ENCODE data around the gene ZNF546.
"Not testable (repeated sequence)": the region's sequence is repeated elsewhere in the genome, so short reads cannot be mapped to it uniquely, and the experiment has no call there.

ZNF546 gene

DNA sequence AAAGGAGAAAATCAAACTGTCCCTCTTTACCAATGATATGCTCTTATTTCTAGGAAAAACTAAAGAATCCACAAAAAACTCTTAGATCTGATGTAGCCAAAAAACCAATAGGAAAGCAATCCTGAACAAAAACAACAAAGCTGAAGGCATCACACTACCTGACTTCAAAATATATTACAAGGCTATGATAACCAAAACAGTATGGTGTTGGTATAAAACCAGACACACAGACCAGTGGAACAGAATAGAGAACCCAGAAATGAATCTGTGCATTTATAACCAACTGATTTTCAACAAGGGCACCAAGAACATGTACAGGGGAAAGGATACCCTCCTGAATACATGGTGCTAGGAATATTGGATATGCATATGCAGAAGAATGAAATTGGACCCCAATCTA is 9.7 kb upstream of the ZNF546 start:
- no peak for FAIRE-seq

DNA sequence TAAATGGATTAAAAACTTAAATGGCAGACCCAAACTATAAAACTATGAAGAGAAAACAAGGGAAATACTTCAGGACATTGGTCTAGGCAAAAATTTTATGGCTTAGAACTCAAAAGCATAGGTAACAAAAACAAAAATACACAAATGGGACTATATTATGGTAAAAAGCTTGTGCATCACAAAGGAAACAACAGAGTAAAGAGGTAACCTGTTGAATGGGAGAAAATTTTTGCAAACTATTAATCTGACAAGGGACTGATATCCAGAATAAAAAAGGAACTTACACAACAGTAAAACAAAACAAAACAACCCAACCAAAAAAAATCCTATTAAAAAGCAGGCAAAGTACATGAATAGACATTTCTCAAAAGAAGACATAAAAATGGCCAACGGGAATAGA is 9.3 kb upstream of the ZNF546 start:
- FAIRE-seq = no peak

DNA sequence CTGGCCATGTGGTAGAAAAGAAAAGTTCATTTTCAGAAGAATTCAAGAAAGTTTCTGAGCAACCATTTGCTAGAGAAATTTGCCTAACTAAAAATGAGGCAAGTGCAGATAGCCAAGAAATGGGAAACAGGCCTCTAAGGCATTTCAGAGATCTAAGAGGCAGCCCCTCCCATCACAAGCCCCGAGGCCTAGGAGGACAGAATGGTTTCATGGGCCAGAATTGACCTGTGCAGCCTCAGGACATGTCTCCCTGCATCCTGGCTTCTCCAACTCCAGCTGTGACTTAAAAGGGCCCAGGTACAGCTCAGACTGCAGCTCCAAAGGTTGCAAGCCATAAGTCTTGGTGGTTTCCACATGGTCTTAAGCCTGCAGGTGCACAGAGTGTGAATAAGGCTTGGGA is 3.3 kb upstream of the ZNF546 start:
- FAIRE-seq = no peak

DNA sequence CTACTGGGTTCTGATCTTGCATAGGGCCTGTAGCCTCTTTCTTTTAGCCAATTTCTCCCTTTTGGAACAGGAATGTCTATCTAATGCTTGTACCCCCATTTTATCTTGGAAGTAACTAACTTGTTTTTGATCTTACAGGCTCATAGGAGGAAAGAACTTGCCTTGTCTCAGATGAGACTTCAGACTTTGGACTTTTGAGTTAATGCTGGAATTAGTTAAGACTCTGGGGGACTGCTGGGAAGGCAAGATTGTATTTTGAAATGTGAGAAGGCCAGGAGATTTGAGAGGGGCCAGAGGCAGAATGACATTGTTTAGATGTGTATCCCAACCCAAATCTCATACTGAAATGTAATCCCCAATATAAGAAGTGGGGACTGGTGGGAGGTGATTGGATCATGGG is 2.5 kb upstream of the ZNF546 start:
- no peak for FAIRE-seq

DNA sequence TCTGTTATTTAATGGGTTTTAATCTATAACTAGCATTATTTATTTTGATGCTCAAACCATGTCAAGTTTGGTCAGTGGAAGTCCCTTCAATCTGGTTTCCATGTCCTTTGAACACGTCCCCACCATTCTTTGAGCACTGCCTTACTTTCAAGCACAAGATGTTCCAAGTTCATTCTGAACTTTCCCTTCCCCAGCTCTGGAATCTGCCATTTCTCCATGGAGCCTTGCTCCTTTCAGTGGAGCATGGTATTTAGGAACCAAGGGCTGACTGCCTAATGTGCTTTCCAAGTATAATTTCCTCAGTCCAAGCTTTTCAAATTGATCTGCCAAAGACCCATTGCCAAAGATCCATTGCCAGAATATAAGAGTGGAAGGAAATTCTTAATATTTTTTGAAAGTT is 1.1 kb upstream of the ZNF546 start:
- FAIRE-seq = no peak

DNA sequence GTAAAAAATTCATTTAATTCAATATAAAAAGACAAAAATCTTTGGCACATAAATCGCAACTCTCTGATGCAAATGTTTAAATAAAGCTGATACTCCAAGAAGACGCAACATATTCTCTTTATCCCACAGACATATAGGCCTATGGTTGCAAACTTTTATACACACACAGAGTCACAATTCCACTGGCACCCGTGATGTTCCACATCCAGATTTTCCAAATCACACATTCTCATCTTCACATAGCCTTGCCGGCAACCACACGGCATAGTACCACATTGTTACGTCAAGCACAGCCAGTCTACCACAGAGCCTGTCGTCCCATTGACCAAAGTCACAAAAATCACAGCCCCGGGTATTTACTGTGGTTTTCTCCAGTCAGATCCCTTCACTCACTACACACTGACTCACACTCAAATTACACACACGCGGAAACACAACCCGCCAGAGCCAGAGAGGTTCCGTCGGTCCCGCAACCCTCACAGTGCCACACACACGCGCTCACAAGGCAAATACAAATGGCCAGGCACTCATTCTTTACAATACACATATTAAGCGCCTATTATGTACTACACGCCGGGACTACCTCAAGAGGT is 546 bp upstream of the ZNF546 start:
- FAIRE-seq = no peak

DNA sequence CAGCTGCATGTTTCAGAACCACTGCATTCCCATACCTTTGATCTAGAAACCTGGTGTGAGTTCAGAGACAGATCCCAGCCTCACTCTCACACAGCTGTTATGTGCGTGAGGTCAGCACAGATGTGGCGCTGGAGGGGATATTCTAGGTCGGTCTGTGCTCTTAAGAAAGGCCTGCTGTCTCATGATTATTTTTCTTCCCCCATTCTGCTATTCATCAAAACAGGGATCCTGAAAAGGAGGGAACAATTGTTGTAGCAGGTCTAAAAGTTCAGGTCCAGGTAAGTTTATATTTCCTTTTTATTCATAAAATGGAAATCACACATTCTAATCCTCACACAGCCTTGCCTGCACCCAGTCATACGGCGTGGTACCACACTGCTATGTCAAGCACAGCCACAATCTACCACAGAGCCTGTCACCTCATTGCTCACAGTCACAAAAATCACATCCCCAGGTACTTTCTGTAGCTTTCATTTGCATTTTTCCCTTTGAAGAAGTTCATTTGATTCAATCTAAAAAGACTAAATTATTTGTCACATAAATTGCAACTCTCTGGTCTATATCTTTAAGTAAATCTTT is 867 bp downstream of the ZNF546 start:
- FAIRE-seq = no peak

DNA sequence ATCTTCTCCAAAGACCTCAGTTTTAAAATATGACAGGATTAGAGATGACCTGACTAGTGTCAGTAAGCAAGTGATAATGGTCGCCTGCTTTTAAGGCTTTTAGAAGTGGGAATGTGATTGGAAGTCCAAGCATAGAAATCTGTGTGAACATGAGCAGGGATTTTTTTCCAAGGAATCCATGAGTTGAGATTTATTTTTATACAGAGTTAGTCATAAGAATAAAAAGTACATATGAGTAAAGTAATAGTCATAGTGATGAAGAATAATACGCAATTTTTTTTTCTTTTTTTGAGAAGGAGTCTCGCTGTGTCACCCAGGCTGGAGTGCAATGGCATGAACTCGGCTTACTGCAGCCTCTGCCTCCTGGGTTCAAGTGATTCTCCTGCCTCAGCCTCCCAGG is 1.6 kb downstream of the ZNF546 start:
- FAIRE-seq = no peak

DNA sequence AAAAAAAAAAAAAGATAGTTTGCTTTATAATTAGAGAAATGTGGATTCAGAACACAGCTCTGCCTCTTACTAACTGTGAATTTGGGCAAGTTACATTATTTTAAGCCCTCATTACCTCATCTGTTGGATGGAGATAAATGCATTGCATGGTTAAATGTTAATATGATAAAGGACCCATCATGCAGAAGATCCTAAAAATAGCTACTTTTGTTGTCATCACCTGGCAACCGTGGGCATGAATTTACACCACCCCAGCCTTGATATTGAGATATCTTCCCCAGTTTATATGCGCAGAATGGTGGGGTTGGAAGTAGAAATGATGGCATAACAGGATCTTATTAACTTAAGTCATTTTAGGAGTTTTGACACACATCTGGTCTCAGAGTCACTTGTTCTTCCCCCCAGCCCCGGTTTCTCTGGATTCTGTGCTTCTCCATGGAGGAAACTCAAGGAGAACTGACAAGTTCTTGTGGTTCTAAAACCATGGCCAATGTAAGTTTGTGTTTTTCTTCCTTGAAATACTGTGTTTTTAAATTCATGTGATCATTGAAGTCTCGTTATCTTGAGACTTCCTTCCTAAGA is 8.9 kb downstream of the ZNF546 start:
- FAIRE-seq = no peak

DNA sequence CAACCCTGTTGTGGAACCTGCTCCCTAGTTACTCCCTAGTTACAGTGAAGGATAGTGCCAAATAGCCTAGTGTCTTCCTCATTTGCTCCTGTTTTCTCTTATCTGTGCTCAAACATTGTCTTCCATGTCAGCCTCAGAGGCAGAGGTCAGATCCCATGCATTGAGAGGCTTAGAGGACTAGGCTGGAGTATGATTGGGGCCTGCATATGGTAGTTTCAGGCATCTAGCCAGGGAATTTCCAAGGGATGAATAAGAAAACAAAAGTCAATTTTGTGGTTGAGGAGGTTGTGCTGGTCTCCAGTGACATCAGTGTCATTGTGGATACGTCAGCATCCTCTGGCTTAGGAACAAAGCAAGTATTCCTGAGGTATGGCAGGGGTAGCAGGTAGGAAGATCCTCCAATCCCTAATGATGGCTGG is 9.4 kb downstream of the ZNF546 start:
- FAIRE-seq = no peak

DNA sequence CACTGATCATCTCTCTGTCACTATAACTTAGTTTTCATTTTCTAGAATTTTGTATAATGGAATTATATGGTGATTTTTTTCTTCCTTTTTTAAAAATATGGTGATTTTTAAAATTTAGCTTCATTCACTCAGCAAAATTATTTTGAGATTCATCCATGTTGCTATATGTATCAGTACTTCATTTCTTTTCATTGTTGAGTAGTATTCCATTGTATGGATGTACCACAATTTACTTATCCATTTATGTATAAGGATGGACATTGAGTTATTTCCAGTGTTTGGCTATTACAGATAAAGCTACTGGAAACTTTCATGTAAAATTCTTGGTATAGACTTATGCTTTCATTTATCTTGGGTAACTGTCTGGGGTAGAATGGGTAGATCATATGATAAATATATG is 12.8 kb downstream of the ZNF546 start:
- no peak for FAIRE-seq

DNA sequence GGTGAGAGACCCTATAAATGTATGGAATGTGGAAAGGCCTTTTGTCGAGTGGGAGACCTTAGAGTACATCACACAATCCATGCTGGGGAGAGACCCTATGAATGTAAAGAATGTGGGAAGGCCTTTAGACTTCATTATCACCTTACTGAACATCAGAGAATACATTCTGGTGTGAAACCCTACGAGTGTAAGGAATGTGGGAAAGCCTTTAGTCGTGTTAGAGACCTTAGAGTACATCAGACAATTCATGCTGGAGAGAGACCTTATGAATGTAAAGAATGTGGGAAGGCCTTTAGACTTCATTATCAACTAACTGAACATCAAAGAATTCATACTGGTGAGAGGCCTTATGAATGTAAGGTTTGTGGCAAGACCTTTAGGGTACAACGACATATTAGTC is 17.1 kb downstream of the ZNF546 start:
- no peak for FAIRE-seq

DNA sequence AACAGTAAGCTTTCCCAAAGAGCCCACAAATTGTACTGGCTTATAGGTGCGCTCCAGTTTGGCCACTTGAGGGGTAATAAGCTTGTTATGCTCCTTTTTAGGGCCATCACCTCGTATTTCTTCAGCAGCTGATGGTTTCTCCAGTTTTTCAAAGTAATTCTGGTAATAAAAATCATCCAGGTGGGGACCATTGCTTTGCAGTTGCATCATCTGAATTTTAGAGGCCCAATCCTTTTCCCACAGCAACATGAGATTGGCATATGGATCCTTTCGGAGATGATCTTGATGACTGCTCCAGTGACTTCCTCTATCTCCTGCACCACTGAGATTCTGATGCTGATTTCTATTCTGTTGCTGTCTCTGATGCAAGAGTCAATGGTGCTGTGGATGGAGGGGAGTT is 27.1 kb downstream of the ZNF546 start:
- FAIRE-seq = no peak

DNA sequence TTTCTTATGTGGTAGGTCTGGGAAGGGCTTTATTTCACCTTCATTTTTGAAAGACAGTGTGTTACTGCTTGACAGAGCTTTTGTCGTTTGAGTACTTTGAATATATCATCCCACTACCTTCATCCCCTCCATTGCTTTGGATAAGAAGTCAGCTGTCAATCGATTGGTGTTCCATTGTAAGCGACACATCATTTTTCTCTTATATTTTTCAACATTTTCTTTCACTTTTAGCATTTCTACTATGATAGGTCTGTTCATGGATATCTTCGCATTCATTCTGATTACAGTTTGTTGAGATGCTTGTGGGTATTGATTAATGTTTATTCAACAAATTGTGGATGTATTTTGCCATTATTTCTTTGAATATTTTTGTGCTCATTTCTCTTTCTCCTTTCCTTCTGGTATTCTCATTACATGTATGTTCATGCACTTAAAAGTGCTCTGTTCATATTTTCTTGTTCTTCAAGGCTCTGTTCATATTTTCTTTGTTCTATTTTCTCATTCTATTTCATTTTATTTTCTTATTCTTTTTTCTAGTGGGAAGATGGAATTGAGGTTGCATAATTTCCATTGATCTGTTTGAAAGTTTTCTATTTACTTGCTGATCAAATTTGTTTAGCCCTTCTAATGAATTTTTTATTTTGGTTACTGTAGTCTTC is 29.2 kb downstream of the ZNF546 start:
- FAIRE-seq = no peak

DNA sequence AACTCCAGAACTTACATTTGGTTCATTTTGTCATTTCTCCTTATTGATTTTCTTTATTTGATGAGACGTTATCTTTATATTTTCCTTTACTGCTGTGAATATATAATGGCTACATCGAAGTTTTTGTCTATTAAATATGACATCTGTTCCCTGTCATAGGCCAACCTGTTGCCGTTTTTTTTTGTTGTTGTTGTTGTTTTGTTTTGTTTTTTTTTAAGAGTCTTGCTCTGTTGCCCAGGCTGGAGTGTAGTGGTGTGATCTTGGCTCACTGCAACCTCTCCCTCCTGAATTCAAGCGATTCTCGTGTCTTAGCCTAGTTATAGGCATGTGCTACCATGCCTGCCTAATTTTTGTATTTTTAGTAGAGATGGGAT is 29.7 kb downstream of the ZNF546 start:
- FAIRE-seq = no peak

DNA sequence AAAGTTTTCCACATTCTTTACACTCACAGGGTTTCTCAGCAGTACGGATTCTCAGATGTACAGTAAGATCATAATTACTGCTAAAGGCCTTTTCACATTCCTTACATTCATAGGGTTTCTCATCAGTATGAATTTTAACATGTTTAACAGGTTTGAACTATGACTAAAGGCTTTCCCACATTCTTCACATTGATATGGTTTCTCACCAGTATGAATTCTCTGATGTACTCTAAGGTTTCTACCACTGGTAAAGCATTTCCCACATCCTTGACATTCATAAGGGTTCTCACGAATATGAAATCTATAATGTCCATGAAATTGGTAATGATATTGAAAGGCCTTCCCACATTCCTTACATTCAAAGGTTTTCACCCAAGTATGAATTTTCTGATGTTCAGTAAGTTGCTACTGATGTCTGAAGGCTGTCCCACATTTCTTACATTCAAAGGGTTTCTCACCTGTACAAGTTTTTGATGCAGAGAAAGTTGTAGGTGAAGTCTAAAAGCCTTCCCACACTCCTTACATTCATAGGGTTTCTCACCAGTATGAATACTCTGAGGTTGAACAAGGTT is 37.2 kb downstream of the ZNF546 start:
- no peak for FAIRE-seq

DNA sequence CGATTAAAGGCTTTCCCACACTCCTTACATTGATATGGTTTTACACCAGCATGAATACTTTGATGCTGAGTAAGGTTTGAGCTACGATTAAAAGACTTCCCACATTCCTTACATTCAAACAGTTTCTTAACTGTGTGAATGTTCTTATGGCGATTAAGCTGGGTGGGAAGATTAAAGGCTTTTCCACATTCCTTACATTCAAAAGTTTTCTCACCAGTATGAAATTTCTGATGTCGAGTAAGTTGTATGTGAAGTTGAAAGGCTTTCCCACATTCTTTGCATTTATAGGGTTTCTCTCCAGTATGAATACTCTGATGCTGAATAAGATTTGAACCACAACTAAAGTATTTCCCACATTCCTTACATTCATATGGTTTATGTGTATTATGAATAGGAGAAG is 39.1 kb downstream of the ZNF546 start:
- no peak for FAIRE-seq

DNA sequence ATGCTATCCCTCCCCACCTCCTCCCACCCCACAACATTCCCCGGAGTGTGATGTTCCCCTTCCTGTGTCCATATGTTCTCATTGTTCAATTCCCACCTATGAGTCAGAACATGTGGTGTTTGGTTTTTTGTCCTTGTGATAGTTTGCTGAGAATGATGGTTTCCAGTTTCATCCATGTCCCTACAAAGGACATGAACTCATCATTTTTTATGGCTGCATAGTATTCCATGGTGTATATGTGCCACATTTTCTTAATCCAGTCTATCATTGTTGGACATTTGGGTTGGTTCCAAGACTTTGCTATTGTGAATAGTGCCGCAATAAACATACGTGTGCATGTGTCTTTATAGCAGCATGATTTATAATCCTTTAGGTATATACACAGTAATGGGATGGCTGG is 41.2 kb downstream of the ZNF546 start:
- not testable (repeated sequence) for FAIRE-seq

DNA sequence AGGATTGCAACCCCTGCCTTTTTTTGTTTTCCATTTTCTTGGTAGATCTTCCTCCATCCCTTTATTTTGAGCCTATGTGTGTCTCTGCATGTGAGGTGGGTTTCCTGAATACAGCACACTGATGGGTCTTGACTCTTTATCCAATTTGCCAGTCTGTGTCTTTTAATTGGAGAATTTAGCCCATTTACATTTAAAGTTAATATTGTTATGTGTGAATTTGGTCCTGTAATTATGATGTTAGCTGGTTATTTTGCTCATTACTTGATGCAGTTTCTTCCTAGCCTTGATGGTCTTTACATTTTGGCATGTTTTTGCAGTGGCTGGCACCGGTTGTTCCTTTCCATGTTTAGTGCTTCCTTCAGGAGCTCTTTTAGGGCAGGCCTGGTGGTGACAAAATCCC is 44.9 kb downstream of the ZNF546 start:
- FAIRE-seq = not testable (repeated sequence)

DNA sequence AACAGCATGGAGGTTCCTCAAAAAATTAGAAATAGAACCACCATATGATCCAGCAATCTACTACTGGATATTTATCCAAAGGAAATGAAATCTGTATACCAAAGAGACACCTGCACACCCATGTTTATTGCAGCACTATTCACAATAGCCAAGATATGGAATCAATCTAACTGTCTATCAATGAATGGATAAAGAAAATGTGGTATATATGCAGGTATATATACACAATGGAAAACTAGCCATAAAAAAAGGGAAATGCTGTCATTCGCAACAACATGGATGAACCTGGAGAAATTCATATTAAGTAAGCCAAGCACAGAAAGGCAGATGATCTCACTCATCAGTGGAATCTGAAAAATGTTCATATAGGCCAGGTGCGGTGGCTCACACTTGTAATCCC is 56.6 kb downstream of the ZNF546 start:
- no peak for FAIRE-seq

DNA sequence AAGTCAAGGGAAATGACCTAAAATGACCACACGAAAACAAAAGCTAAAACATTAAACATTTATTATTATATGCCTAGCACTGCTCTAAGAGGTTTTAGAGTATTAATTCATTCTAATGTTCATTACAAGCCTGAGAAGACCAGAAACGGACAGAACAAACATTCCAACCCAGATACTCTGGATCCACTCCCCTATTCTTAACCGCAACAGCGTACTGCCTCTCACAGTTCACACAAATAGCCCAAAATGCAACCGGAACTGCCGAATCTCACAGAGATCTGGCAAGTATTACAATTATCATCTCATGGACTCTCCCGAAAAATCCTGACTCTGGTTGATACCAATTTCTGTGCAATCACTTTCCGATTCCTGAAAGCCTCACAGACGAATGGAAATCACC is 57.8 kb downstream of the ZNF546 start:
- FAIRE-seq = no peak

DNA sequence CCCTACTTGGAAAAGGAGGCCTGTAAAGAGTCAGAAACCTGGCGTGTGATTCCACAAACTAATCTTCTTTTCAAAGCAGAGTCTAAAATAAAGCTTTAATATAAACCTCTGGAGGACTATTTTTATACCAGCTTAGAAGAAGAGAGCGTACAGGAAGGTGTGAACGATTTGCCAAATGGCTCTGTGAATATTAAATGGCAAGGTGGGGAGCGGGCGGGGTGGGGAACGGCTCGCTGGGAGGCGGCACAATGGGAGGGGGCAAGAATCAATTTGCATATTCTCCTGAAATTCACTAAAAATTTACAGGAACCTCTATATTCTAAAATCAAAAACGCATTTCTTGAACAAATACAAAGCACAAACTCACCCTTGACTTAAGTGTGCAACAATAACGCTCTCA is 58.2 kb downstream of the ZNF546 start:
- no peak for FAIRE-seq

DNA sequence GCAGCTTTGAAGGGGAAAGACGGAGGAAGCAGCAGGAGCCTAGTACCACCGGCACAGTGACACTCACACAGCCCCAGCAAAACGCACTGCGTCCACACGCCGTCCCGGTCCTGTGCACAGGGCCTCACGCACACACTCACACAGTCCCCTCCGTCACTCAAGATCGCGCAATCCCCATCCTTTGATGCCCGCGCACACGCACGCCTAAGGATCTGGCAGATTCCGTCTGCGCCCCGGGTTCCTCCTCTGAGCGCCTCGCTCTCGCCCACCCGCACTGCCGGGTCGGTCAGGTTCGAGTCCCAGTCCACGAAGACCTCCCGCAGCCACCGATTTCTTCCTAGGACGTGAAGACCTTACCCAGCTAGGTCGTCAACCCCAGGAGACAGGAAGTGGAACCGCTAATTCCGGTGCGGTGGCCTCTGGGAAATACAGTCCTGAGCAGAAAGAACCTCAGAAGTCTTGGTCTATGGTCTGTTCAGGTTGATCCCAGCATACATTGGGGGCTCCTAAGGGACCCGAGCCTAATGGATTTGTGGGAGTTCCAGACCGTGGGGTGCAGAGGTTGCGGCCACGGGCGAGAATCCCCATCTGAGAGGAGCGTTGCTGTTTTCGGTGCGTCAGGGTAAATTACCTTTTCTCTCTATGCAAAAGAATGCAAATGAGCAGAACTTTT is 59.1 kb downstream of the ZNF546 start, which contains the start of gene ZNF780B:
TSS of gene ZNF780B (minus strand) at position 400 of the 673 bp plus-strand sequence. CDS start 5,899 bp downstream, outside the sequence.
- FAIRE-seq = no peak
